ENCODE results near the gene CHMP4A.

Gene CHMP4A

DNA sequence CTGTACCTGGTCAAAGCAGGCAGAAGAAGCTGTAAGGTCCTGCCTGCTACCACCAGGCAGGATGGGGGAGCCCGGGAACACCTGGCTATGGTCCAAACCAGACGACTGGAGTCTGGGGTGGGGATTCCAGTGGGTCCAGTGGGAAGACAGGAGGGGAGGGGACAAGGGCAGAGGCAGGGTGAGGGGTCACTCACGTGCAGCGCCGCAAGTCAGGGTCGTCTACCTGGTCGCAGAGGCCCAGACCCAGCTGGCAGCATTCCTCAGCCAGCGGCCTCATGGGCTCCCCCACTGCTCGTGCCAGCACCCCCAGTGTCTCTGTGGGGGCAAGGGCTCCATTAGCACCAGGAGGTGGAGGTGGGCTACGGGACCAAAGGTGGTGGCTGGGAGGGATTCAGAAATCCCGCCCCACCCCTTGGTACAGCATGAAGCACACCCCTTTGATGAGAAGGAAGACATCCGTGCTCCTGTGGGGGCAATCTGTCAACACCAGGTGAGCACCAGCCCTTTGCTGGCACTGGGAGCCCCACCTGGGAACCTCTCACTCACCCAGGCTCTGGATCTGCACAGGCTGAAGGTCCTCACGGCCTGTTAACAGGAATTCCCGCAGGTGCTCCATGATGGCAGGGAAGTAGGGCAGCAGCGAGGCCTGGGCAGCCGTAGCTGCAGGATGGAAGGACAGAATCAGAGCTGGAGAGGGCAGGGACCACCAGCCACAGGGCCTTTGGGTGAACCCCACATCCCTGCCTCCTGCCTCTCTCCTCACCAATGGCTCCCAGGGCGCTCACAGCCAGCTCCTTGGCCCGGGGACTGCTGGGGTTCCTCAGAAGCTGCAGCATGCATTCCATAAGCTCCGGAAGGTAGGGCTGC lies 29.0 kb downstream of the CHMP4A start:
- no peak overlapping the region for H3K27ac ChIP-seq (ENCODE audit: insufficient read depth in 1 of 2, low read depth in 1 of 2, low read length in 2 of 2, poor library complexity in 1 of 2, severe bottlenecking in 2 of 2)
- 96% methylated on average over 19 of the region's 19 CpGs for WGBS (ENCODE audit: insufficient coverage)
- POLR2A ChIA-PET, result no interaction called here
- H3K27me3 ChIP-seq (replicated peaks in 2 of 5; ENCODE audit: control insufficient read depth in 4 of 5, insufficient read depth in 5 of 5, low read length in 4 of 5), result no peaks in the 10 kb centered on the region
- CTCF ChIA-PET, result interaction anchor here (1.4 to 3.2 kb wide), 2 partner anchors 58 kb away, joined by 4 to 14 read pairs; partner anchors contain the start of gene TINF2
- H3K9me3 ChIP-seq (ENCODE audit: control extremely low read depth in 1 of 5, control insufficient read depth in 4 of 5, insufficient read depth in 2 of 5, low read depth in 1 of 5, low read length in 4 of 5), result no peaks in the 10 kb centered on the region
- no peak for DNase-seq
- H3K36me3 ChIP-seq (ENCODE audit: control insufficient read depth in 4 of 4, insufficient read depth in 4 of 4, low read length in 3 of 4), result peaks cover 11 to 84% (median 57%) of the 10 kb centered on the region in 4 experiments
- no peak overlapping the region for H3K4me3 ChIP-seq (ENCODE audit: control insufficient read depth in 1 of 7, extremely low read depth in 1 of 7, insufficient read depth in 4 of 7, low read depth in 2 of 7, low read length in 6 of 7)
- H3K4me1 ChIP-seq (ENCODE audit: control extremely low read depth in 1 of 4, control insufficient read depth in 4 of 4, insufficient read depth in 4 of 4, low read length in 3 of 4), result peaks cover 0 to 21% (median 18%) of the 10 kb centered on the region in 4 experiments

DNA sequence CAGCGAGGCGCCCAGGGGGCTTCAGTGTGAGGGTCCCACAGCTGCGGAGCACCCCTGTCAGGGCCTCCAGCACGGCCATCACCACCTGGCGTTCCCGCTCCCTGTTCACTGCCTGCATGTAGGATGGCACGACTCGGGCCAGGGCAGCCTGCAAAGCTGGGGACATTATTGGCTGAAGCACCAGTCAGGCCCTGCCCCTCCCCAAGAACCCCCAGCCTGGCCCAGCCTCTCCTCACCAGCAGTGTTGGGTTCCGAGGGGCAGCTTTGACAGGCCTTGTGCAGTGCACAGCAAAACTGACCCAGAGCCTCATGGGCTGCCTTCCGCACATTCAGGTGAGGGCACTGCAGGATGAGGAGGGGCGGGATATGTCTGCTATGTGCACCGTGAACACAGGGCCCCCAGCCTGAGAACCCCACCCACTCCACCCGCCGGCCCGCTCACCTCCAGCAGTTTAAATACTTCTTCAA lies 30.2 kb downstream of the CHMP4A start:
- no peaks in the 10 kb centered on the region for H3K27me3 ChIP-seq (replicated peaks in 2 of 5; ENCODE audit: control insufficient read depth in 4 of 5, insufficient read depth in 5 of 5, low read length in 4 of 5)
- no peak for DNase-seq
- peaks cover 0 to 10% (median 9%) of the 10 kb centered on the region in 4 experiments for H3K4me1 ChIP-seq (ENCODE audit: control extremely low read depth in 1 of 4, control insufficient read depth in 4 of 4, insufficient read depth in 4 of 4, low read length in 3 of 4)
- POLR2A ChIA-PET, result no interaction called here
- no peak overlapping the region for H3K4me3 ChIP-seq (ENCODE audit: control insufficient read depth in 1 of 7, extremely low read depth in 1 of 7, insufficient read depth in 4 of 7, low read depth in 2 of 7, low read length in 6 of 7)
- peaks cover 14 to 93% (median 70%) of the 10 kb centered on the region in 4 experiments for H3K36me3 ChIP-seq (ENCODE audit: control insufficient read depth in 4 of 4, insufficient read depth in 4 of 4, low read length in 3 of 4)
- CTCF ChIA-PET, result no interaction called here
- H3K9me3 ChIP-seq (ENCODE audit: control extremely low read depth in 1 of 5, control insufficient read depth in 4 of 5, insufficient read depth in 2 of 5, low read depth in 1 of 5, low read length in 4 of 5), result no peaks in the 10 kb centered on the region
- WGBS (ENCODE audit: insufficient coverage), result 96% methylated on average over 13 of the region's 15 CpGs
- no peak overlapping the region for H3K27ac ChIP-seq (ENCODE audit: insufficient read depth in 1 of 2, low read depth in 1 of 2, low read length in 2 of 2, poor library complexity in 1 of 2, severe bottlenecking in 2 of 2)

DNA sequence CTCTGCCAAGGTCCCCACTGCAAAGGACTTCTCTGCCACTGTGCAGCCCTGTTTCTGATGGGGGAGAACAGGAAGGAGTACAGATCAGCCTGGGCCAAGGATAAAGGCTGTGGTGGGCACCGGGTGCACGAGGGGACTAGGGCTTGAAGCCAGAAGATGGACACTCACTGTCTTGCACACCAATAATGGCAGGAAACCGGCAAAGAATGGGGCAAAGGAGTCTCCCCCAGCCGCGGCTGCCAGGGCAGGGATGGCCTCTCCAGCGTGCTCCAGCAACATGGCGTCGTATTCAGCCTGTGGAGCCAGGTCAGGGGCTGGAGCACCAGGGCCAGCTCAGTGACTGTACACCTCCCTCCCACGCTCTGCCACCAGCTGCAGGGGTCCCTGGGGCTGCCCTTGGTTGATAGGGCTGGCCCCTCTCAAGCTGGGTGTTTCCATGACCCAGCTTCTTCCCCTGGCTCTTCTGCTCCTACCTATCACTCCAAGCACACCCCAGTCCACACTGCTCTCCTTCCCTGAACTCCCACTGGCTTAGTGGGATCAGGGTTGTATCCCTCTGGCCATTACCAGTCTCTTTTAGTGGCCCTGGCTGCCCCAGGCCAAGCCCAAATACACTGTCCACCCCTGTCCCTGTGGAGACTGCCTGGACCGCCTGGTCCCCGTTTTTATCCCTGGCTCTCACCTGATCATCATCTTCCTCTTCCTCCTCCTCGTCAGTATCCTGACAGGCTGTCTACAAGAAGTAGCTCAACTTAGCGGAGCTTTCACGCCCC lies 31.0 kb downstream of the CHMP4A start:
- Histone ChIP-seq H3K4me3 (ENCODE audit: control insufficient read depth in 1 of 7, extremely low read depth in 1 of 7, insufficient read depth in 4 of 7, low read depth in 2 of 7, low read length in 6 of 7) (no peak overlapping the region), H3K9me3 (ENCODE audit: control extremely low read depth in 1 of 5, control insufficient read depth in 4 of 5, insufficient read depth in 2 of 5, low read depth in 1 of 5, low read length in 4 of 5) (no peaks in the 10 kb centered on the region), H3K27me3 (replicated peaks in 2 of 5; ENCODE audit: control insufficient read depth in 4 of 5, insufficient read depth in 5 of 5, low read length in 4 of 5) (no peaks in the 10 kb centered on the region), H3K4me1 (ENCODE audit: control extremely low read depth in 1 of 4, control insufficient read depth in 4 of 4, insufficient read depth in 4 of 4, low read length in 3 of 4) (peaks cover 0 to 2% (median 1%) of the 10 kb centered on the region in 4 experiments), H3K36me3 (ENCODE audit: control insufficient read depth in 4 of 4, insufficient read depth in 4 of 4, low read length in 3 of 4) (peaks cover 14 to 94% (median 77%) of the 10 kb centered on the region in 4 experiments), H3K27ac (ENCODE audit: insufficient read depth in 1 of 2, low read depth in 1 of 2, low read length in 2 of 2, poor library complexity in 1 of 2, severe bottlenecking in 2 of 2) (peak overlapping the region in 1 of 2 experiments; percentile 6)
- ChIA-PET POLR2A (no interaction called here), CTCF (interaction anchor here (1.6 kb wide), 1 partner anchor 115 kb away, joined by 4 read pairs; no protein-coding TSS in a partner anchor)
- 93% methylated on average over 11 of the region's 14 CpGs for WGBS (ENCODE audit: insufficient coverage)
- no peak for DNase-seq

GRCh38 chr14:24181371-24182077 lies 31.8 kb downstream of the CHMP4A start:
- no peaks in the 10 kb centered on the region for H3K9me3 ChIP-seq (ENCODE audit: control extremely low read depth in 1 of 5, control insufficient read depth in 4 of 5, insufficient read depth in 2 of 5, low read depth in 1 of 5, low read length in 4 of 5)
- peaks cover 14 to 100% (median 77%) of the 10 kb centered on the region in 4 experiments for H3K36me3 ChIP-seq (ENCODE audit: control insufficient read depth in 4 of 4, insufficient read depth in 4 of 4, low read length in 3 of 4)
- POLR2A ChIA-PET, result interaction anchor here (0.5 kb wide), 1 partner anchor 13 kb away, joined by 3 read pairs; no protein-coding TSS in a partner anchor
- no peak overlapping the region for H3K27ac ChIP-seq (ENCODE audit: insufficient read depth in 1 of 2, low read depth in 1 of 2, low read length in 2 of 2, poor library complexity in 1 of 2, severe bottlenecking in 2 of 2)
- CTCF ChIA-PET, result interaction anchor here (1.6 to 3.4 kb wide), 2 partner anchors 20 to 116 kb away, joined by 4 to 17 read pairs; partner anchors contain the start of gene IRF9
- no peak overlapping the region for H3K4me3 ChIP-seq (ENCODE audit: control insufficient read depth in 1 of 7, extremely low read depth in 1 of 7, insufficient read depth in 4 of 7, low read depth in 2 of 7, low read length in 6 of 7)
- H3K4me1 ChIP-seq (ENCODE audit: control extremely low read depth in 1 of 4, control insufficient read depth in 4 of 4, insufficient read depth in 4 of 4, low read length in 3 of 4), result no peaks in the 10 kb centered on the region
- H3K27me3 ChIP-seq (replicated peaks in 2 of 5; ENCODE audit: control insufficient read depth in 4 of 5, insufficient read depth in 5 of 5, low read length in 4 of 5), result no peaks in the 10 kb centered on the region
- 95% methylated on average over 14 of the region's 19 CpGs for WGBS (ENCODE audit: insufficient coverage)
- no peak for DNase-seq

- CTCF ChIA-PET, result interaction anchor here (1.2 to 3.4 kb wide), 5 partner anchors 8 to 117 kb away, joined by 3 to 17 read pairs (median 3); partner anchors contain the start of genes IPO4, IRF9 and PSME2
- POLR2A ChIA-PET, result no interaction called here
- H3K27me3 ChIP-seq (replicated peaks in 2 of 5; ENCODE audit: control insufficient read depth in 4 of 5, insufficient read depth in 5 of 5, low read length in 4 of 5), result no peaks in the 10 kb centered on the region
- no peak overlapping the region for H3K4me3 ChIP-seq (ENCODE audit: control insufficient read depth in 1 of 7, extremely low read depth in 1 of 7, insufficient read depth in 4 of 7, low read depth in 2 of 7, low read length in 6 of 7)
- no peak overlapping the region for H3K27ac ChIP-seq (ENCODE audit: insufficient read depth in 1 of 2, low read depth in 1 of 2, low read length in 2 of 2, poor library complexity in 1 of 2, severe bottlenecking in 2 of 2)
- 94% methylated on average over 12 of the region's 18 CpGs for WGBS (ENCODE audit: insufficient coverage)
- no peaks in the 10 kb centered on the region for H3K9me3 ChIP-seq (ENCODE audit: control extremely low read depth in 1 of 5, control insufficient read depth in 4 of 5, insufficient read depth in 2 of 5, low read depth in 1 of 5, low read length in 4 of 5)
- no peaks in the 10 kb centered on the region for H3K4me1 ChIP-seq (ENCODE audit: control extremely low read depth in 1 of 4, control insufficient read depth in 4 of 4, insufficient read depth in 4 of 4, low read length in 3 of 4)
- DNase-seq, result no peak
- peaks cover 7 to 97% (median 68%) of the 10 kb centered on the region in 4 experiments for H3K36me3 ChIP-seq (ENCODE audit: control insufficient read depth in 4 of 4, insufficient read depth in 4 of 4, low read length in 3 of 4)
Observed at GRCh38 chr14:24179961-24180796, 33.1 kb downstream of the CHMP4A start.

All from common myeloid progenitor, CD34-positive (primary cell).